Measurements from ENCODE around the gene LSM11.

The LSM11 gene

DNA sequence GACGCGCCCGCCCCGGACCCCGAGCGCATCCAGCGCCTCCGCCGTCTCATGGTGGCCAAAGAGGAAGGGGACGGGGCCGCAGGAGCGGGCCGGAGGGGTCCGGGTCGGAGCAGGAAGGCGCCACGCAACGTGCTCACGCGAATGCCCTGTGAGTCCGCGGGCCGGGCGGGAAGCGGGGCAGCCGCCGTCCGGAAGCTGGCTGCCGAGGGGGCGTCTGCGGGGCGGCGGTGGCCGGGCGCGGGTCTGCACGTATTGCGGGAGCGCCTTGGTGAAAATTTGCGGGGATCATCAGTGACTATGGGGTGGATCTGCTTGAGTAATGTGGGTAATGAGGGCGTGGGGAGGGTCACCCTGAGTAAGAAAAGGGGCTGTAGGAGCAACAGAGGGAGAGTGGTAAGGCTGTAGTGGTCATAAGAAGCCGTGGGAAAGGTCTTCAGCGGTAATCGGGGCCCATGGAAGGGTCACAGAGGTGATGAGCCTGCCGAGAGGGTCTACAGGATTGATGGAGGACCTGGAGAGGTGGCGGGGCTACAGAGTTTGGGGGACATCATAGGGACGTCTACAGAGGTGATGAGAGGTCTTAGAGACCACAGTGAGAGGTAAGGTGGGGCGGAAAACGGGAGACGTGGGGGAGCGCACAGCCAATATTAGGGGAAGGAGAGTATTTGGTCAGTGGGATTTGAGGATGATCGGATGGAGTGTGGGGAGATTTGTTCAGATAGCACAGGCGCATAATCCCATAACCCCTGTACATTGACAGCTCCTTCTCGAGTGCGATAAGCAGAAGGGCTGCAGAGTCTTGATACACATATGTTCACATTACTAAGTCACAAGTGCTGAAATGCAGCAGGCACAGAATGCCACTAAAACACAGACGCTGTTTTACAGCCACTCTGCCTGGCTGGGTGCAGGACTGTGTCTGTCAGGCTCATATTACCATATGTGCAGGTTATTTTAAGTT, 819 bp downstream of the LSM11 start:
- Mint-ChIP-seq H3K27me3 (no peaks in the 10 kb centered on the region), H3K4me3 (peak overlapping the region; percentile 85), H3K27ac (peak overlapping the region; percentile 78), H3K4me1 (peaks cover 39% of the 10 kb centered on the region), H3K36me3 (peaks cover 9% of the 10 kb centered on the region), H3K9me3 (no peaks in the 10 kb centered on the region)
- CTCF ChIA-PET: interaction anchor here (1.1 to 4.4 kb wide), 27 partner anchors 8 to 1362 kb away, joined by 3 to 33 read pairs (median 6); partner anchors contain the start of genes SOX30 and THG1L
- DNase-seq: peak; percentile 57

DNA sequence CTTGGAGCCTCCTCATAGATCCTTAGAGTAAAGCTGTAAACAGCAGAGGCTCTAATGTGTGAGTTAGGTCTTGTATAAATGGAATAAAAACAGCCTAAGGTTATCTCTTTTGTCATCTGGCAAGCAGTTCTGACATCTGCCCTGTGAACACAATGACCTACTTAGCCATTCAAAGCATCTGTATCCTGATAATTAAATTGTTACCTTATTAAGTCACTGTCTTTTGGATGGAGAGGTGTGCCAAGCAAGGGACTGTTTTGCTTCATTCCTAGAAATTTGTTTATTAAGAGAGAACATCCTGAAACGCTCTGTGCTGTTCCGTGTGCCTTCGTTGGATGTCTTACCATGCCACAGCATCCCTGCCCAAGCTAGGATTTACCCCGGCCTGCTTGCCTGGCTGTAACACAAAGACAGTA, 1.5 kb downstream of the LSM11 start:
- H3K9me3 Mint-ChIP-seq: no peaks in the 10 kb centered on the region
- no peaks in the 10 kb centered on the region for H3K27me3 Mint-ChIP-seq
- peak overlapping the region; percentile 6 for H3K27ac Mint-ChIP-seq
- peak overlapping the region; percentile 85 for H3K4me3 Mint-ChIP-seq
- no peak for DNase-seq
- peaks cover 9% of the 10 kb centered on the region for H3K36me3 Mint-ChIP-seq
- CTCF ChIA-PET: interaction anchor here (0.8 to 3.6 kb wide), 3 partner anchors 372 to 1362 kb away, joined by 3 to 30 read pairs (median 3); no protein-coding TSS in a partner anchor
- H3K4me1 Mint-ChIP-seq: peaks cover 39% of the 10 kb centered on the region

DNA sequence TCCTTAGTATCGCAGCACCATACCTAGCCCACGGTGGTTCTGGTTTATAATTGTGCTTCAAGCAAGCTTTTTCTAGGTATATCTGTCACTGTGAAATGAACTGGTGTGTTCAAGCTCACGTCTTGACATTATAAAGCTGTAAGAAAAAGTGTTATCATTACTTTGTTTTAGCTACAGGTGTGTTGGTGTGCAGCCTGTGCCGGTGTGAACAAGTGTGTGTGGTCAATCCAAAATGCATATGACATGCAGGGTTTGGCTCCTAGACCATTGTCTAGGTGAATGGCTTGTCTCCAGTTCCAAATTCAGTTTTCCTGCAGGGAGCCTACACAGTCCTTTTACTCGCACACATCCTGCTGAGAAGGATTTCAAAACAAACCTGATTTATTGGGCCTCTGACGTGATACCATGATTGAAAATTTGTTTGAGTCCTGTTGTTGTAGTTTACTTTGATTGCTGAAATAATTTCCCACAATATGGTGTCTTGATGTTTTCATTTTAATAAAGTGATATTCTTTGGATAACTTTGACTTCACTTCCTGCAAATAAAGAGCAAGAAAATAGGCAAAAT, 3.7 kb downstream of the LSM11 start:
- CTCF ChIA-PET: interaction anchor here (1.0 to 1.3 kb wide), 2 partner anchors 30 to 315 kb away, joined by 3 read pairs; no protein-coding TSS in a partner anchor
- Mint-ChIP-seq H3K9me3 (no peaks in the 10 kb centered on the region), H3K4me1 (peaks cover 35% of the 10 kb centered on the region), H3K4me3 (no peak overlapping the region), H3K27me3 (no peaks in the 10 kb centered on the region), H3K27ac (no peak overlapping the region), H3K36me3 (peaks cover 13% of the 10 kb centered on the region)
- DNase-seq: no peak

DNA sequence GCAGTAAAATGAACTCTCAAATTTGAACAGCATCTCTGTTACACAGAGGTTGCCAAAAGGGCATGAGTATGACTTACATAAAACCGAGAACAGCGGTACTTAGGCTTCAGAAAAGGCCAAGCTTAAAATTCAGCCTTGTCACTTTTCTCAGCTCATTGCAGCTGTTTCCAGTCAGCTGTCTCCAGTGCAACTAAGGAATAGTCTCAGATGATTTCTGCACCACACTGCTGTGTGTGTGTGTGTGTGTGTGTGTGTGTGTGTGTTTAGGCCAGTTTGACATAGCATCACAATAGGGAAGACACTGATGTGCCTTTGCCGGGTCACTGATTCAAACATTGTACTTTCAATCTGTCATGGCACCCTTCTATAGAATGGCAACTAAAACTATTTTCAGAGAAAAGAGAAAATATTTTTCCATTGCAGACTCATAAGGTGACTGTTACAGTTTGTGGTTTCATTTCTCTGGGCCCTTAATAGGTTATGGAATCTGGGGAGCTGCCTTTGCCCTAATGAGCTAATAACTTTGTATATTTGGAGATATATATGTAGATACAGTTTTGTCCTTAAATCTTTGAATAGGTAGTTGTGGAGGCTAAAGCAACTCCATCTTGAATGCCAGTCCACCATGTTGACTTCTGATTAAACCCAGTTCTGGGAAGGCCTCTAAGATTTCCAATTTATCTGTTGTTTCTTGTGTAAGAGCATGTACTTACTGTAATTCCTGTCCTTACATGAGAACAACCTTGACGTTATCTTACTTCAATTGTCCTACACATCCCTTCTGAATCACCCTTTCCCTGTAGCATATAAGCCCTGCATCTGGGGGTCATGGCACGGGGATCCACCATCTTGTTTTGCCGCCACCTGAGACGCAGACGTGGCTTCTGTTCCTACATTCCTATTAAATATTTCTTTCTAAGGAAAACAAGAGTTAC, 4.5 kb downstream of the LSM11 start:
- Mint-ChIP-seq H3K27me3 (no peaks in the 10 kb centered on the region), H3K36me3 (peaks cover 16% of the 10 kb centered on the region), H3K4me1 (peaks cover 30% of the 10 kb centered on the region), H3K9me3 (no peaks in the 10 kb centered on the region), H3K4me3 (no peak overlapping the region), H3K27ac (no peak overlapping the region)
- no peak for DNase-seq
- CTCF ChIA-PET: no interaction called here

DNA sequence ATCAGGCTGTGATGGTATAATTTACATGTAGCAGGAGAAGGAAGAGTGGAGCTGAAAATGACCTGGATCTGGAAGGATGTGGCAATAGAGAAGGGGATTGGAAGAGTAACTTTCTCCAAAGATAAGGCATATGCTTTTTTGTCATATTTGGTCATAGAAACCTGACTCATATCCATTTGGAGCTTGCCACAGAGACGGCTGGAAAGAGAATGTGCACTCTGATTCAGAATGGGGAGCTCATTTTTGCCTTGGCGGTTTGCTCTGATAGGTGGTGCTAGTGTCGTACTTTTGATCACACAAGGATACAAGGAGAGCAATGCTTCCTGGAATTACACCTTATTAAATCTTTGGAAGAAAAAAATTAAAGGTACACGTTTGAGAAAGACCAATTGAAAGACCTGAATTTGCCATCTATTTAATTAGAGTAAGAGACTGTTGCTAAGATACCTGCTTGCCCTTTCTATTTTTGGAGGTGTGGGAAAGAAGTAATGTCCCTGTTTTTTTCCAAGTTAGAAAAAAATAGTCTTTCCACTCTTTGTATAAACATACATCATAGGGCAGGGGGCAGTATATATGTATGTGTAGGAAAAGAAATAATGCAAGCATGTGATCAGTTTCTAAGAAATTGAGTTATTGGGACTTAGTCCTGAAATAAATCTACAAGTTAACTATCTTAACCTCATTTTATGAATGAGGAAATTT, 5.4 kb downstream of the LSM11 start:
- peaks cover 19% of the 10 kb centered on the region for H3K36me3 Mint-ChIP-seq
- H3K4me3 Mint-ChIP-seq: no peak overlapping the region
- peaks cover 27% of the 10 kb centered on the region for H3K4me1 Mint-ChIP-seq
- CTCF ChIA-PET: no interaction called here
- no peak for DNase-seq
- H3K9me3 Mint-ChIP-seq: no peaks in the 10 kb centered on the region
- no peaks in the 10 kb centered on the region for H3K27me3 Mint-ChIP-seq
- no peak overlapping the region for H3K27ac Mint-ChIP-seq

DNA sequence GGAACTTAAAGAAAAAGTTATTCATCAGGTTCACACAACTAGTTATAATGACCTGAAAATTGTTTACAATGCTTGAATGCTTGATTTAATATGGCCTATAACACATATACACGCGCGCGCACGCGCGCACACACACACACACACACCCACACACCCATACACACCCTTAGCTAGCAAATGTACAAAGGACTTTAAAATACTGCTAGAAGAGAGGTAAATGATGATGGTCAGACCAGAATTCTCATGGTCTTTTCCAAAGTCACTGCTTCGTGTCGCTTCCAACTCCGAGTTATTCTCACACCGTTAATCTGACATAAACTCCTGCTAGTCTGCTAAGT, 5.9 kb downstream of the LSM11 start:
- Mint-ChIP-seq H3K9me3 (no peaks in the 10 kb centered on the region), H3K36me3 (peaks cover 17% of the 10 kb centered on the region), H3K4me3 (no peak overlapping the region), H3K27ac (no peak overlapping the region), H3K4me1 (peaks cover 24% of the 10 kb centered on the region), H3K27me3 (no peaks in the 10 kb centered on the region)
- no peak for DNase-seq
- CTCF ChIA-PET: no interaction called here

DNA sequence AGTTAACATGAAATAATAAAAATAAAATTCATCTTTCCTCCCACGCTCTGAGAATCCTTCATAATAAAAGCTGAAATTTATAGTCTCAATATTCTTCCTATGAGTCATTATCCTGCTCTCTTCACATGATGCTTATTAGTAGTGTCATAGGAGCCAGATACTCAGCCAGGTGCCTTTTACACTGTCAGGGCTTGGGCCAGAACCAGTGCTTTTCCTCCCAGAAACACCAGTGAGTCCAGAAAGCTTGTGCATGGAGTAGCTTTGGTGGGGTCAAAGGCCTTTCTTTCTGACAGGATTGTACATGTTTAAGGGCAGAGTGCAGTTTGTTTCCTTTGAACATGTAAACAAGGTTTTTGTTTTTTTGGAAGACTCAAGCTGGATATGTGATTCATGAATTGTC, 6.8 kb downstream of the LSM11 start:
- Mint-ChIP-seq H3K9me3 (no peaks in the 10 kb centered on the region), H3K4me1 (peaks cover 17% of the 10 kb centered on the region), H3K36me3 (peaks cover 17% of the 10 kb centered on the region), H3K27me3 (no peaks in the 10 kb centered on the region), H3K4me3 (no peak overlapping the region), H3K27ac (no peak overlapping the region)
- CTCF ChIA-PET: interaction anchor here (0.7 kb wide), 1 partner anchor 177 kb away, joined by 3 read pairs; no protein-coding TSS in a partner anchor
- no peak for DNase-seq

DNA sequence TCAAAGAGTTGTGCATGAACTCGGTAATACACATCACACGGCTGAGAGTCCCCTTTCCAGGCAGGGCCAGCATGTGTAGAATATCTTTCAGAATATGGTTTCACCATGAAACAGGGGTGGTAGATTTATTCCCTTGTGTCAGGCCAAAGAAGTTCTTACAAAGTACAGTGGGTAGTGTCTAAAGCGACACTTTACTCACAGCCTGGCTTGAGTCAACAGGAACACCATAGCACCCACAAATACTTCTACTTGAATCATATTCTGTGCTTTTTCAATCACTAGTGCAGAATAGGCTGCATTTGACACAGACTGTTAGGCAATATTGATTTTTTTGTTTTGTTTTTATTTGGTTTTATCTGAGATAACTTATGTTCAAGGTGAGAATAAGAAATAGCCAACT, 12.6 kb downstream of the LSM11 start:
- CTCF ChIA-PET: no interaction called here
- Mint-ChIP-seq H3K27ac (no peak overlapping the region), H3K36me3 (peaks cover 20% of the 10 kb centered on the region), H3K27me3 (no peaks in the 10 kb centered on the region), H3K4me1 (no peaks in the 10 kb centered on the region), H3K4me3 (no peak overlapping the region), H3K9me3 (no peaks in the 10 kb centered on the region)
- DNase-seq: no peak

DNA sequence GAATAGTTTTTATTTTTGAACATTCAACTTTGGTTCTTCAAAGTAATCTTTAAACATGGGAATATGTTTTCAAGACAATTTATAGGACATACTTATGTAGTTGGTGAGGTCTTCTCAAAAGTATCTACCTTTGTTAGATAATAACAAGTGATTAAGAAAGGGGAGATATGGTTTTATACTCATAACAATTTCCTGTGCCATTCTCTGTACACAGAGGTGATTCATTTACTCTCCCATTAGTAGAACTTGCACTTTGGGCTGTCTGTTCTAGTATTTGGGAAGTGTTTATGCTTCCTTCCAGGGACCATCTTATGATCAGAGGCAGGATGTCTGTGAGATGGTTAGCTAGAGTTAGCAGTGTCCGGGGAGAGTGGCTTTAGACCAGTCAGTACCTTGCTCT, 15.2 kb downstream of the LSM11 start:
- Mint-ChIP-seq H3K27ac (no peak overlapping the region), H3K4me3 (no peak overlapping the region), H3K9me3 (no peaks in the 10 kb centered on the region), H3K4me1 (no peaks in the 10 kb centered on the region), H3K36me3 (peaks cover 10% of the 10 kb centered on the region), H3K27me3 (no peaks in the 10 kb centered on the region)
- DNase-seq: no peak
- CTCF ChIA-PET: interaction anchor here (7.0 kb wide), 1 partner anchor 190 kb away, joined by 41 read pairs; no protein-coding TSS in a partner anchor

DNA sequence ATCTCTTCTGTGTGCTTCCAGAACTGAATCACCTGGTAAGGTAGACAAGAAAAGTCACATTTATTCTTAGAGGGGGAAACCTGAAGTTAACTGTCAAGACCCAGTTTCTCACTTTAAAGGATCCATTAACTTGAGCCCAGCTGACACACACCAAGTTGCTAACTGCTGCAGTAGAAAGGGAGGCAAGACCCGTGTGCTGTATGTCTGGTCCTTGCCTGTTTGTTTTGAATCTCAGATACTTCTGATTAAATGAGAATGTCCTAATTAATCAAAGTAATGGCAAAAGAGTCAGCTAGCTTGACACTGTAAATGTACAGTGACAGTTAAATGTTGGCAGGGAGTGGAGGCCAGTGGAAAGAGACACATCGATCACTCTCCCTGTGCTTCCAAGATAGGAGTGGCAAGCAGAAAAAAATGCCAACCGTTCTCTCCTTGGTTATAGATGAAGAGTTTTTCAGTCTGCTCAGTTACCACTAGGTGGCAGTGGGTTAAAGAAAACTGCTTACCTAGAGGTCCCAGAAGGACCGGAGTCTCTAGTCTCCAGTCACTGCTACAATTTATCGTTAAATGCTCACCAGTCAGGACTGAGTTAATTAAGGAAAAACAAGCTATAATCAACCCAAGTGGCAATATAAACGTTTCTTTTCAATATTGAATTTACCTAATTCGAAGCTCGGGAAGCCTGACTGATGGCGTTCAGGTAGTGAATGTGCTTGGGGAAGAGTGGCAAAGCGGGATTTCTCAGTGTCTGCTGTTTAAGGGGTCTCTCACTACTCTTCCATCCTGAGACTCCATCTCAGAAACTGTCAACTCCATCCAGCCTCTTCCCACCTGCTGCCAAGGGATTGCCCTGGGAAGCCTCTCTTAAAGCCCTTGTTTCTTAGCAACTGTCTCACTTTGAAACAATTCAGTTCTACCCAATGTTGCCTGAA, 18.4 kb downstream of the LSM11 start:
- CTCF ChIA-PET: interaction anchor here (0.7 to 7.0 kb wide), 15 partner anchors 9 to 372 kb away, joined by 3 to 41 read pairs (median 3); partner anchors contain the start of gene LSM11
- no peak overlapping the region for H3K27ac Mint-ChIP-seq
- no peak overlapping the region for H3K4me3 Mint-ChIP-seq
- H3K27me3 Mint-ChIP-seq: peaks cover 6% of the 10 kb centered on the region
- no peaks in the 10 kb centered on the region for H3K9me3 Mint-ChIP-seq
- no peaks in the 10 kb centered on the region for H3K36me3 Mint-ChIP-seq
- H3K4me1 Mint-ChIP-seq: no peaks in the 10 kb centered on the region
- peak; percentile 24 for DNase-seq

DNA sequence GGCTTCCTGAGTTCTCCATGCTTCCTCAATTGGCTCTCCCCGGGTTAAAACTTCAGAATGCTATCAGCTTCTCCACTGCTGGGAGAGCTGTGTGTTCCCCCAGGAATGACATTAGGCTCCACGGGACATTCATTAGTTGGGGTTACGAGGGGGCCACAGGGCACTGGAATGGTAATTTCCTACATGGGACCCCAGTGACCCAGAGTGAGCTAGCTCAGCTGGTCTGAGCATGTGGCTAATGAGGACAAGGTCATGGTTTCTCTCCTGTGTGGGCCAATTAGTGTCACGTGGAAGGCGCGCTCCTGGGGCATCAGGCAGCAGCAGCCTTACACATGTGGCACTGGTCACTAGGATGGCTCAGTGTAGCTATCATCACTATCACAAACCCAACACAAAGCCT, 21.0 kb downstream of the LSM11 start:
- H3K4me3 Mint-ChIP-seq: no peak overlapping the region
- no peak overlapping the region for H3K27ac Mint-ChIP-seq
- H3K4me1 Mint-ChIP-seq: no peaks in the 10 kb centered on the region
- peaks cover 11% of the 10 kb centered on the region for H3K27me3 Mint-ChIP-seq
- CTCF ChIA-PET: interaction anchor here (0.6 to 7.0 kb wide), 4 partner anchors 185 to 1321 kb away, joined by 3 to 41 read pairs (median 4); no protein-coding TSS in a partner anchor
- DNase-seq: no peak
- H3K36me3 Mint-ChIP-seq: no peaks in the 10 kb centered on the region
- no peaks in the 10 kb centered on the region for H3K9me3 Mint-ChIP-seq

DNA sequence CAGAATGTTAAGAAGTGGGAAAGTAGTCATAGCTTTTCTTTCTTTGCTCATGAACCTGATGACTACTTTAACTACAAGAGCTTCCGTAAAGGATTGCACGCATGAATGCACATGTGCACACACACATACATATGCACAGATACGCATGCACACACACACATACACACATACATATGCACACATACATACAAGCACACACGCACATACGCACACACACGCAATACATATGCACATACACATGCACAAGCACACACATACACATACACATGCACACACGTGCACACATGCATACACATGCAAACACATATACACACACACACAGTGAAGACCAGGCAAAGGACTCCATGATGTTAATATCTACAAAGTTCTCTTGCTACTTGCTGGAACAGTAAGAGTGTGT, 22.9 kb downstream of the LSM11 start:
- Mint-ChIP-seq H3K27me3 (peaks cover 15% of the 10 kb centered on the region), H3K4me3 (no peak overlapping the region), H3K36me3 (no peaks in the 10 kb centered on the region), H3K27ac (no peak overlapping the region), H3K4me1 (no peaks in the 10 kb centered on the region), H3K9me3 (no peaks in the 10 kb centered on the region)
- CTCF ChIA-PET: interaction anchor here (0.7 to 0.8 kb wide), 2 partner anchors 38 to 180 kb away, joined by 3 read pairs; no protein-coding TSS in a partner anchor
- no peak for DNase-seq

Measured in activated naive CD4-positive, alpha-beta T cell treated with anti-CD3 and anti-CD28 coated beads, Interleukin-2, amount 10 ng/mL, durations not matched to agents 7 days and 5 days (primary cell).